GM12878 (cell line): ENCODE results near the gene LCE6A. TPM values are rescaled to one million over a fixed set of nuclear protein-coding genes. Genes with fewer than 3 reads are reported as not detected.

Source experiments
- ATAC-seq: fragments of 200-7000 bp; cut with Tn5 transposase; 3 replicates; pipeline ENCODE4 v1.9.1; 2020; ENCODE audit warnings: mild to moderate bottlenecking, moderate library complexity
- BruUV-seq: library from RNA; stranded (reverse); fragments of 400-500 nt; replicated peaks from 2 replicates; lab custom pipeline; 2021; lab: Mats Ljungman, UMichigan
- CTCF ChIA-PET: fragments of 300-600 bp; sonication (Branson Sonifier 250); formaldehyde crosslinking; extraction: SDS; loops from one replicate; lab custom pipeline; 2021; ENCODE audit warnings: inconsistent platforms; lab: Yijun Ruan, JAX
- POLR2A ChIA-PET: fragments of 350-600 bp; formaldehyde crosslinking; extraction: SDS; loops from one replicate; lab custom pipeline; 2021; ENCODE audit warnings: inconsistent platforms; lab: Charles Lee
- RAD21 ChIA-PET: fragments of 300-600 bp; sonication (Branson Sonifier 250); formaldehyde crosslinking; loops from one replicate; lab custom pipeline; 2023; ENCODE audit warnings: antibody characterized with exemption; ENCODE audit not compliant: unreplicated experiment; lab: Charles Lee
- SMC1A ChIA-PET: fragments of 300-600 bp; sonication (Branson Sonifier 250); formaldehyde crosslinking; loops from one replicate; lab custom pipeline; 2023; ENCODE audit not compliant: unreplicated experiment, uncharacterized antibody; lab: Charles Lee
- DNase-seq: peaks from one replicate; pipeline ENCODE4 v3.0.0-alpha.2; 2011; ENCODE audit warnings: low read depth, low spot score
- FAIRE-seq: peaks from 3 replicates; lab custom pipeline; 2011; peaks lifted over from hg19 to GRCh38; lab: Jason Lieb, UNC
- H2AFZ ChIP-seq: 2 replicates; pipeline ENCODE4 v1.6.0; 2011; ENCODE audit warnings: low read depth, low read length, control low read depth; ENCODE audit not compliant: control insufficient read depth
- H3K27ac ChIP-seq: 2 replicates; pipeline ENCODE4 v1.5.1; 2011; ENCODE audit warnings: control low read depth; ENCODE audit not compliant: control insufficient read depth, insufficient read depth
- H3K27me3 ChIP-seq, 2 experiments: replicated peaks in 1 of 2; 2 replicates each; pipeline versions ENCODE4 v1.6.0 to v1.6.1; 2011; ENCODE audit warnings: low read length in 1 of 2; ENCODE audit not compliant: control insufficient read depth in 2 of 2, insufficient read depth in 2 of 2
- H3K36me3 ChIP-seq, 2 experiments: 2 replicates each; pipeline ENCODE4 v1.5.1; 2011; ENCODE audit warnings: low read length in 1 of 2; ENCODE audit not compliant: control insufficient read depth in 2 of 2, insufficient read depth in 2 of 2
- H3K4me1 ChIP-seq: 2 replicates; pipeline ENCODE4 v1.6.1; 2011; ENCODE audit warnings: mild to moderate bottlenecking, low read length, moderate library complexity, mixed read lengths; ENCODE audit not compliant: control insufficient read depth, insufficient read depth
- H3K4me2 ChIP-seq: 2 replicates; pipeline ENCODE4 v1.6.0; 2011; ENCODE audit warnings: control low read depth; ENCODE audit not compliant: control insufficient read depth, insufficient read depth
- H3K4me3 ChIP-seq: fragments of 200-600 bp; sonication (generic); 2 replicates; pipeline ENCODE4 v1.5.1; 2016
- H3K79me2 ChIP-seq: 2 replicates; pipeline ENCODE4 v1.6.0; 2011; ENCODE audit warnings: low read length; ENCODE audit not compliant: control insufficient read depth, insufficient read depth
- H3K9ac ChIP-seq: 2 replicates; pipeline ENCODE4 v1.8.0; 2011; ENCODE audit warnings: low read length, control low read depth, mixed read lengths; ENCODE audit not compliant: control insufficient read depth, insufficient read depth
- H3K9me3 ChIP-seq: replicated peaks from 3 replicates; pipeline ENCODE4 v1.5.1; 2011; ENCODE audit warnings: mild to moderate bottlenecking, low read length; ENCODE audit not compliant: control insufficient read depth, insufficient read depth
- H4K20me1 ChIP-seq: 2 replicates; pipeline ENCODE4 v1.6.0; 2011; ENCODE audit not compliant: control insufficient read depth, insufficient read depth
- ATF7 ChIP-seq: fragments of 450-650 bp; IDR thresholded peaks from 2 replicates; pipeline ENCODE4 v1.6.1; 2016; ENCODE audit warnings: low read depth, mild to moderate bottlenecking
- BACH1 ChIP-seq: fragments of 450-650 bp; IDR thresholded peaks from 2 replicates; pipeline ENCODE4 v1.6.1; 2017; ENCODE audit warnings: mild to moderate bottlenecking, borderline replicate concordance
- BHLHE40 ChIP-seq, 2 experiments: fragments of 450-650 bp in 1 of 2; IDR thresholded peaks; 2 replicates each; pipeline ENCODE4 v1.6.1; 2011 to 2017; ENCODE audit warnings: low read depth in 2 of 2, borderline replicate concordance in 1 of 2, improper control_type of control experiment in 1 of 2, low read length in 1 of 2, mild to moderate bottlenecking in 1 of 2
- CBFB ChIP-seq: IDR thresholded peaks from 2 replicates; pipeline ENCODE4 v1.6.1; 2016; ENCODE audit warnings: antibody characterized with exemption, low read depth
- CUX1 ChIP-seq: IDR thresholded peaks from 2 replicates; pipeline ENCODE4 v1.6.1; 2012; ENCODE audit warnings: improper control_type of control experiment, low read depth, low read length; ENCODE audit not compliant: insufficient replicate concordance
- HDAC2 ChIP-seq: fragments of 200-600 bp; sonication (generic); IDR thresholded peaks from 2 replicates; pipeline ENCODE4 v1.6.1; 2017
- HDGF ChIP-seq: fragments of 450-650 bp; IDR thresholded peaks from 2 replicates; pipeline ENCODE4 v1.6.1; 2016; ENCODE audit warnings: antibody characterized with exemption
- IRF5 ChIP-seq: fragments of 450-650 bp; IDR thresholded peaks from 2 replicates; pipeline ENCODE4 v1.6.1; 2017; ENCODE audit warnings: borderline replicate concordance
- NR2C1 ChIP-seq: fragments of 450-650 bp; IDR thresholded peaks from 2 replicates; pipeline ENCODE4 v1.6.1; 2017; ENCODE audit warnings: antibody characterized with exemption, mild to moderate bottlenecking, moderate library complexity
- POLR2A ChIP-seq: IDR thresholded peaks from 2 replicates; pipeline ENCODE4 v1.6.1; 2011; ENCODE audit warnings: low read depth, mild to moderate bottlenecking, low read length
- RAD51 ChIP-seq: fragments of 450-650 bp; IDR thresholded peaks from 2 replicates; pipeline ENCODE4 v1.6.1; 2016; ENCODE audit warnings: moderate library complexity, mild to moderate bottlenecking, inconsistent platforms
- WGBS: methylation state at CpG from one replicate; pipeline ENCODE4 v1.1.6; 2016; ENCODE audit warnings: low lambda C conversion rate; ENCODE audit not compliant: insufficient replicate concordance, insufficient coverage; ENCODE audit errors: missing lambda C conversion rate; 5-methylcytosine and 5-hydroxymethylcytosine counted together
- in situ Hi-C: fragments of 300-500 bp; cut with MboI; formaldehyde crosslinking; loops from 9 replicates; pipeline ENCODE4 v1.14.3; 2018; ENCODE audit warnings: mixed read lengths
- intact Hi-C: fragments of 100-400 bp; cut with micrococcal nuclease; formaldehyde crosslinking; loops from one replicate; pipeline ENCODE4 v1.14.2; 2022; ENCODE audit not compliant: unreplicated experiment
- polyA plus RNA-seq, 11 experiments: library from polyadenylated mRNA; depleted of rRNA in 4 of 11; unstranded in 6 of 11; stranded (reverse) in 5 of 11; fragments of >200 nt; fragmentation: Nextera tagmentation in 4 of 11; fragmentation: Illumina TruSeq in 1 of 11; extraction: Ambion mirVana in 4 of 11; extraction: Trizol in 1 of 11; gene quantifications; 1 replicate in 1 of 11; 2 replicates in 10 of 11; pipeline versions ENCODE4 v1.2.1 to v1.2.3, GENCODE V29; 2011 to 2016; ENCODE audit warnings: inconsistent platforms in 2 of 11, missing spikeins in 2 of 11, low read depth in 1 of 11
- total RNA-seq, 4 experiments: library from RNA; depleted of rRNA in 3 of 4; stranded (reverse); fragments of >200 nt in 3 of 4; fragmentation: Illumina TruSeq in 1 of 4; extraction: Trizol in 1 of 4; gene quantifications; 2 replicates each; pipeline versions ENCODE4 v1.2.1 to v1.2.3, GENCODE V29; 2013 to 2021
- TF ChIP-seq, protein P1 (sequence below): fragments of 450-650 bp; IDR thresholded peaks from 2 replicates; pipeline ENCODE4 v1.6.1; 2017; ENCODE audit warnings: antibody characterized with exemption, mild to moderate bottlenecking, moderate library complexity

LCE6A gene
- total and polyA plus RNA-seq, 10 of the 15 experiments (the other 5 are each of a cell fraction or from before 2014, with no cell fraction given): 0.45 TPM; not detected in 9

DNA sequence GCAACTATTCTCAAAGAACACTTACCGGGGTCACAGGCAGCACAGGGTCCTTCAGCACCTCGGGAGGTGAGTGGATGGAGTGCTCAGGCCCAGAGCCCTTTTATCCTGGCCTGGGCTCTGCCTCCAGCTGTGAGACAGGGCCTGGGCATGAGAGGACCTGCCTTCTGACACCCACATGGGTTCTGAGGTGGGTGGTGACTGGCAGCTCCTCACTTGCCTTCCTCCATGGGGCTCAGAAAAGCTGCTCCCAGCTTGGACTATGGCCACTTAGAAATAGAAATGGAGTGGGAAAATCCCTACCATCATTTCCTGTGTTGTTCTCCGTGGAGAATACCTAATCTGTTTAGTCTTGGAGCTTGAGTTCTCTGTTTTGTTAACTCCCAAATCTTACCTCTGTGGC lies 36.1 kb upstream of the LCE6A start, which contains the start of gene LCE1C:
LCE1C (minus strand) TSS at position 76 of the 400 bp plus-strand sequence. CDS start 1,173 bp downstream, outside the sequence.
- in situ Hi-C loops (no loop called here), intact Hi-C loops (no loop called here)
- H3K27ac ChIP-seq: no peak within 1 kb of the TSS
- H3K36me3 ChIP-seq: no peaks in the 10 kb centered on the region
- ChIA-PET RAD21 (no interaction called here), CTCF (no interaction called here), POLR2A (no interaction called here), SMC1A (interaction anchor here (1.1 kb wide), 1 partner anchor 12 kb away, joined by 3 read pairs; no protein-coding TSS in a partner anchor)
- no peaks in the 10 kb centered on the region for H3K9me3 ChIP-seq
- H3K9ac ChIP-seq: no peak within 1 kb of the TSS
- H3K79me2 ChIP-seq: no peaks in the 10 kb centered on the region
- no peak within 1 kb of the TSS for H2AFZ ChIP-seq
- DNase-seq: no peak
- H3K27me3 ChIP-seq: peaks cover 0 to 5% of the 10 kb centered on the region in 2 experiments; a peak in 1 of 4 replicates
- H3K4me3 ChIP-seq: no peak within 1 kb of the TSS
- H3K4me2 ChIP-seq: no peak within 1 kb of the TSS
- 0% methylated on average over 3 of the region's 3 CpGs for WGBS
- BruUV-seq: no TSS peak
- no peaks in the 10 kb centered on the region for H4K20me1 ChIP-seq
- H3K4me1 ChIP-seq: no peaks in the 10 kb centered on the region
- no peak; the same call in 2 of the 3 replicates for ATAC-seq
- no peak for FAIRE-seq
- TF ChIP-seq, protein P1, sequence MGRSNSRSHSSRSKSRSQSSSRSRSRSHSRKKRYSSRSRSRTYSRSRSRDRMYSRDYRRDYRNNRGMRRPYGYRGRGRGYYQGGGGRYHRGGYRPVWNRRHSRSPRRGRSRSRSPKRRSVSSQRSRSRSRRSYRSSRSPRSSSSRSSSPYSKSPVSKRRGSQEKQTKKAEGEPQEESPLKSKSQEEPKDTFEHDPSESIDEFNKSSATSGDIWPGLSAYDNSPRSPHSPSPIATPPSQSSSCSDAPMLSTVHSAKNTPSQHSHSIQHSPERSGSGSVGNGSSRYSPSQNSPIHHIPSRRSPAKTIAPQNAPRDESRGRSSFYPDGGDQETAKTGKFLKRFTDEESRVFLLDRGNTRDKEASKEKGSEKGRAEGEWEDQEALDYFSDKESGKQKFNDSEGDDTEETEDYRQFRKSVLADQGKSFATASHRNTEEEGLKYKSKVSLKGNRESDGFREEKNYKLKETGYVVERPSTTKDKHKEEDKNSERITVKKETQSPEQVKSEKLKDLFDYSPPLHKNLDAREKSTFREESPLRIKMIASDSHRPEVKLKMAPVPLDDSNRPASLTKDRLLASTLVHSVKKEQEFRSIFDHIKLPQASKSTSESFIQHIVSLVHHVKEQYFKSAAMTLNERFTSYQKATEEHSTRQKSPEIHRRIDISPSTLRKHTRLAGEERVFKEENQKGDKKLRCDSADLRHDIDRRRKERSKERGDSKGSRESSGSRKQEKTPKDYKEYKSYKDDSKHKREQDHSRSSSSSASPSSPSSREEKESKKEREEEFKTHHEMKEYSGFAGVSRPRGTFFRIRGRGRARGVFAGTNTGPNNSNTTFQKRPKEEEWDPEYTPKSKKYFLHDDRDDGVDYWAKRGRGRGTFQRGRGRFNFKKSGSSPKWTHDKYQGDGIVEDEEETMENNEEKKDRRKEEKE: no peak
- no peak for TF ChIP-seq POLR2A
- TF ChIP-seq NR2C1: no peak
- TF ChIP-seq RAD51: no peak
- no peak for TF ChIP-seq BHLHE40 (IDR thresholded peaks at IDR 0.05; ENCODE audit: borderline replicate concordance in 1 of 2, low read depth in 2 of 2, low read length in 1 of 2)
- no peak for TF ChIP-seq CUX1
- TF ChIP-seq IRF5: no peak
- TF ChIP-seq HDAC2: no peak
- no peak for TF ChIP-seq CBFB
- no peak for TF ChIP-seq HDGF
- no peak for TF ChIP-seq ATF7
- no peak for TF ChIP-seq BACH1
- TF ChIP-seq, all 136 proteins: peak for 0
